ENCODE results near the gene LNX1. TPM values are rescaled to one million over a fixed set of nuclear protein-coding genes. Genes with fewer than 3 reads are reported as not detected.

LNX1 gene
- 10 to 100 TPM; 14.4 to 18.4 (median 14.6) TPM for polyA plus RNA-seq (ENCODE audit: insufficient read length in 3 of 3)
- long read RNA-seq, donor 1, partial matches to known transcripts: 34 of 35 reads
- long read RNA-seq, donor 1, other reads (novel, unspliced or antisense): 0 of 35 reads
- long read RNA-seq, donor 2, partial matches to known transcripts: 0 of 4 reads
- long read RNA-seq, donor 2, other reads (novel, unspliced or antisense): 0 of 4 reads
- long read RNA-seq, donor 3, partial matches to known transcripts: 0 of 1 reads
- long read RNA-seq, donor 3, other reads (novel, unspliced or antisense): 0 of 1 reads
- long read RNA-seq, donor 4, partial matches to known transcripts: 0 of 2 reads
- long read RNA-seq, donor 4, other reads (novel, unspliced or antisense): 0 of 2 reads
- long read RNA-seq, donor 5, partial matches to known transcripts: 0 of 3 reads
- long read RNA-seq, donor 5, other reads (novel, unspliced or antisense): 0 of 3 reads
- long read RNA-seq, donor 6, partial matches to known transcripts: 0 of 2 reads
- long read RNA-seq, donor 6, other reads (novel, unspliced or antisense): 0 of 2 reads
- long read RNA-seq, donor 7, partial matches to known transcripts: 106 of 116 reads
- long read RNA-seq, donor 7, other reads (novel, unspliced or antisense): 8 of 116 reads
- long read RNA-seq, donor 8, partial matches to known transcripts: 11 of 12 reads
- long read RNA-seq, donor 8, other reads (novel, unspliced or antisense): 0 of 12 reads
- long read RNA-seq, donor 9, partial matches to known transcripts: 0 of 8 reads
- long read RNA-seq, donor 9, other reads (novel, unspliced or antisense): 5 of 8 reads
- long read RNA-seq, donor 10, partial matches to known transcripts: 0 of 2 reads
- long read RNA-seq, donor 10, other reads (novel, unspliced or antisense): 0 of 2 reads
- long read RNA-seq, donor 11, partial matches to known transcripts: 6 of 8 reads
- long read RNA-seq, donor 11, other reads (novel, unspliced or antisense): 0 of 8 reads
- long read RNA-seq, donor 12, transcript LNX1-201 (11 exons, 2,953 nt): major isoform, 7 of 76 reads
- long read RNA-seq, donor 12, partial matches to known transcripts: 53 of 76 reads
- long read RNA-seq, donor 12, other reads (novel, unspliced or antisense): 16 of 76 reads
- long read RNA-seq, donor 13, partial matches to known transcripts: 16 of 27 reads
- long read RNA-seq, donor 13, other reads (novel, unspliced or antisense): 9 of 27 reads
- long read RNA-seq, donor 14, partial matches to known transcripts: 0 of 3 reads
- long read RNA-seq, donor 14, other reads (novel, unspliced or antisense): 0 of 3 reads
- long read RNA-seq, donor 15, partial matches to known transcripts: 0 of 2 reads
- long read RNA-seq, donor 15, other reads (novel, unspliced or antisense): 0 of 2 reads
- long read RNA-seq, donor 16, partial matches to known transcripts: 0 of 4 reads
- long read RNA-seq, donor 16, other reads (novel, unspliced or antisense): 0 of 4 reads

DNA sequence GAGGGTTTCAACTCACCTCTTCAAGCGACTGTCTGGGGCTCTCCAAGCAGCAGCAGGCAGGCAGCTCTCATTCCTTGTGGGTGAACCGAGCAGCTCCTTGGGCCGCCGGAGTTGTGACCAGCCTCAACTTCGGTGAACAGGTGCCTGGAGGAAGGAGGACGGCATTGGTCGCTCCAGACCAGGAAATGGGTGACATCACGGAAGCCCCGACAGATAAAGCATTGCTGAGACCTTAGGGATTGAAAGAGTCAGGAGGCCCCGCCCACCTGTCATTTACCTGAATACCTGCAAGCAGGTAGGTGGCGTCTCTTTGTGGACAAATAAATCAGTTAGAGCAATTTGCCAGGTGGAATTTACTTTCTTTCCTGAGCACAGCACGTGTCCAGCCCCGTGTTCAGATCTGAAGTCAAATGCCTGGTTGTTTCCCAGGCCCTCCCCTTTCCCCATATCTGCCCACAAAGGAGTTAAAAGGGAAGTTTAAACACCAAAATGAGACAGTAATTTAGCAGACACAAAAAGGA lies at the start of gene LNX1:
Gene LNX1 (minus strand): TSS at position 115 of the 521 bp plus-strand sequence. CDS start 17,484 bp downstream, outside the sequence.
- DNase-seq: peak; percentile 69

DNA sequence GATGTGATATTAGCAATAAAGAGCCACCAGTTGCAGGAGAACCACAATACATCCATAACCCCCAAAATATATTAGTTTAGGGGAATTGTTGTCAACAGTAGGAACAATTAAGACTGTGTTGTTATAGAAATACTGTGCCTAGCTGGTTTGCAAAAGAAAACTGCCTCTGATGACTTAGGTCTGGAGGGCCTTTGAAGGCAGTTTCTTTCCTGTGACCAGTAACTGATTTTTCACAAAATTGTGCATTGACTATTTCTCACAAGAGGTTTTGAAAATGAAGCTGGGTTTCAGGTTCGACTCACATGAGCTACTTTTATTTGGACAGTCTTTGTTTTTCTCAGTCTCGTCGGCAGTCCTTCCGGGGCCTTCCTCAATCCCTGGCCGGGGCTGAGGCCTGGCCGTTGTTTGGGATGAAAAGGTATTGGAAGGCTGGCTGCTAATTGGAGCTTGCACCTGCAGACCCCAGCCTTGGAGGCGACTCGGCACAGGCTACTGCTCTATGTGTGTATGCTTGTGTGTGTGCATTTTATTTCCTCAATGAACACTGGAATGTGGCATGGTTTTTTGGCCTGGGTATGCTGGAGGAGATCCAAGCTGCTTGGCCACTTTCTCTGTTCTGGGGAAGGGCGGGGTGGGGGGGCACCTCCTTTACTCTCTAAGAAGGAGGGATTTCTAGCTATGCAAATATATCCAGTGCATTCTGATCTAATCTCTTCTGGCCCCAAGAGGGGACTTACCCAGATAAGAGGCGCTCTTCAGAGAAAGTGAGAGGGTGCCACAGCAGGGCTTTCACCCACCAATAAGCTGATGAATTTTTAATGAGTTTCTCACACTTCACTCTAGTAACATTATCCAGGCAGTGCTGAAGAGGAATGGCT lies 49.5 kb upstream of the LNX1 start:
- no peak for DNase-seq

DNA sequence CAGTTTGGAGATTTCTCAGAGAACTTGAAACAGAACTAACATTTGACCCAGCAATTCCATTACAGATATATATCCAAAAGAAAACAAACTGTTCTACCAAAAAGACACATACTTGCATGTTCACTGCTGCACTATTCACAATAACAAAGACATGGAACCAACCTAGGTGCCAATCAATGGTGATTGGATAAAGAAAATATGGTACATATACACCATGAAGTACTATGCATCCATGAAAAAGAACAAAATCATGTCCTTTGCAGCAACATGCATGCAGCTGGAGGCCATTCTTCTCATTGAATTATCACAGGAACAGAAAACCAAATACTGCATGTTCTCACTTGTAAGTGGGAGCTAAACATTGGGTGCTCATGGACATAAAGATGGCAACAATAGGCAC lies 47.6 kb upstream of the LNX1 start:
- no peak for DNase-seq

DNA sequence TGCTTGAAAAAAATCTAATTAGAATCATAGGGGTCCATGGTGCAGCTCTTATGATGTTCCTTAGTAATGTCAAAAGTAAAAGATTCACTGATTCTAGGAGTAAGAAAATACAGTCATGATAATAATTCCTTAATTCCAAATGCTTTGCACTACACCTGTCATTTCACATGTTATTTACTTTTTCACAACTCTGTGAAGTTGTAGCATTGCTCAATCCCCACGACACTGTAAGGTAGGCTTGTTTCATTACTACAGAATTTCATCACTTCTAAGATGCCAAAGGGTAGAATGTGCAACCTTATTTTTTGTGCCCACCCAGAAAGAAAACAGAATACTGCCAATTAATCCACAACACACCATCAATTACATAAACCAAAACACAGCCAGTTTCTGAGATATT lies 46.1 kb upstream of the LNX1 start:
- DNase-seq: no peak

DNA sequence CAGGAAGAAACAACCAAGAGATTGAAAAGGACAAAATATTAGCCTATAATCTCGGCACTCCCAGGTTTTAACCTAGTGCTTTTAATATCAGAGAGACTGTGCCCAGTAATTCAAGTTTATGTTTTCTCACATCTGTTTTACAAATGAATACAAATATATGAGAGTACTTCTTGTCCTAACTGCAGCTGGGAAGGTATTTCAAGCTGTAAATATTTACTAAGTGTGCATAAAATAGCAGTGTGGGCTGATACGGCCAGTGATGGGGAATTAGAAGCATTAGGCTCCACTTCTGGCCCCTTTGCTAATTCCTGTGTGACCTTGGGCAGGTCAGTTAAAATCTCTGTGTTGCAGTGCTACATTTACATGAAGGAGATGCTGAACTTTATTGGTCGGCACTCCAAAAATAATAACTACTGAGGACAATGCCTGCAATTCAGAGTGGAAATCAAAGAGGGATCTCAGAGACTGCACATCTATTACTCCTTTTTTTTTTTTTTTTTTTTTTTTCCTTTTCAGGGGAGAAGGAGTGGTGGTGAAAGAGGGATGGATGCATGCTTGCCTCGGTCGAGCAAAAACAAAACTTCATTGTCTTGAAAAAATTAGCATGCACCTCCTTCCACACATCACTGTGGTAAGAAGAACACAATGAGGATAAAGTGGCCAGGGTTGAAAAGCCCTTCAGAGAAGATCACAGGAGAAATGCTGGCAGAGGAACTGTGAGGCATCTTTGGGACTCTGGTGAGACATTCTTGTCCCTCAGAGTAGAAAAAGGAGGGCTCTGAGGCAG lies 44.6 kb upstream of the LNX1 start:
- DNase-seq: no peak

DNA sequence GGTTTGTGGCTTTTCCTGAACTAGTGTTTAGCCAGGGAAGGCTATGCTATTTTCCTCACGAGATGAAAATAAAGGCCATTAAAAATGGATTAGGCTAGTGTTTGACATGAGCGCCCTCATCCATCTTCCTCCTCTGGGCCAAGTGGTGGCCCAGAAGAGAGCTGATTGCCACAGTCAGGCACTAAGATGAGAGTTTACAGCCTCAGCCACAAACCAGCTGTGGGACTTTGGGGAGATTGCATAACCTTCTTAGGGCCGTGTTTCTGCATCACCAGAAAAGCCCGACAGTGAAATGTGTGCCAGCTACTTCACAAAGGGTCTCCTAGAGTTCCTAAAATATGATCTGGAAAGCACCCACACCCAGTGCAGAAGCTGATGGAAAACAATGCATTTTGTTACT lies 42.3 kb upstream of the LNX1 start:
- no peak for DNase-seq

DNA sequence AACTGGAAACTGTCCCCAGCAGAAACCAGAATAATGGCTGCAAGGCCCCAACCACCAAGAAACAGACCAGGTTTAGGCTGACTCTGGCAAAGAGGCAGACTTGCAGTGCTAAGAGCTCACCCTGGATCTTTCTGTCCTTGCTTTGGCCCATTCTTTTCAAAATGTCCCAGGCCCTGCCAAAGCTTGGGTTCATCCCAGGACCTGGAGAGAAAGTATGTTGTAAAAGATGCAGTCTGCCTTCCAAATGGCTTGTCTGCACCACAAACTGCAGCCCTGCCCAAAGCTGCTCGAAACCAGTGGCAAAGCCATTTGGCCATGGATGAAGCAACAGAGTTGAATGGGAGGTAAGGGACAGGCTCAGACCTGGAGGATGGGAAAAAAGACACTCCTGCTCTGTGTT lies 38.0 kb upstream of the LNX1 start:
- DNase-seq: no peak

DNA sequence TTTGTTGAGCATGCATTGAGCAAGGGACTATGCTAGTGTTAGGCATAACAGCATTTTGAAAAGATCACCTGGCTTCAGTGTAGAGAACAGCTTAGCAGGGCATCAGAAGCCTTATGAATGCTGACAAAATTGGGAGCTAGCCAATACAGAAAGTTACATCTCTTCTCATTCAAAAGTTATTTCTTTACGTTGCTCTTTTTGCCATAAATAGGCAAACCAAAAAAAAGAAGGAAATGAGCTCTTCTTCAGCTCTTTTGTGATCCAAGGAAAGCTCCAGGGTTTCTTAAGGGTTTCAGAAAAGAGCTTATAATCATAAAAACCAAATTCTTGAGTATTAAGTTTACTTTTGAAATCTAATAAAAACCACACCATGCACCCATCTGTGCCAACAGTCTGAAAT lies 35.2 kb upstream of the LNX1 start:
- no peak for DNase-seq

DNA sequence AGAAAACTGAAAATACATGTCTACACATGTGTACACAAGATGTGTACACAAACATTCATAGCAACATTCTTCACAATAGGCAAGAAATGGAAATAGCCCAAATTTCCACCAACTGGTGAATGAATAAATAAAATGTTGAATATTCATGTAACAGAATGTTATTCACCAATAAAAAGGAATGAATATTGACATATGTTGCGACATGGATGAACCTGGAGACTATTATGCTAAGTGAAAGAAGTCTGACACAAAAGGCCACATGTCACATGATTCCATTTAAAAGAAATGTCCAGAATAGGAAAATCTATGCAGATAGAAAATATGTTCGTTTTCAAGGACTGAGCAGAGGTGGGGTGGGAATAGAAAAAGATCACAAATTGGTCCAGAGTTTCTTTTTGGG lies 34.6 kb upstream of the LNX1 start:
- DNase-seq: no peak

DNA sequence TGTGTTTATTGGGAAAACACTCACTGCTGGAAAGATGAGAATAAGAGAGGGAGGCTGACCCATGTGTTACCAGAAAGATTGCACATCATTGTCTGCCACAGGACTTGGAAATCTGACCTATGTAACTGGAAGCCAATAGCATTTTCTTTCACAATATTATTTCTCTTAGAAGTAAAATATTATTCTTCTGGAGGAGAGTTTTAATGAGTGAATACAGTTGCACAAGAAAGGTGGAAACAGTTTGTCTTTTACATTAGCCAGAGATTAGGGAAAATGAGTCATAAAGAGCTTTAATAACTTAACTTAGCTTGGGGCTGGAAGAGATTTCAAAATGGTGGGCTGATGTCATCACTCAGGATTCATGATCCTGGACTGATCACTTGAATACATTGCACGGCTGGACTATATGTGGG lies 31.5 kb upstream of the LNX1 start:
- DNase-seq: no peak

DNA sequence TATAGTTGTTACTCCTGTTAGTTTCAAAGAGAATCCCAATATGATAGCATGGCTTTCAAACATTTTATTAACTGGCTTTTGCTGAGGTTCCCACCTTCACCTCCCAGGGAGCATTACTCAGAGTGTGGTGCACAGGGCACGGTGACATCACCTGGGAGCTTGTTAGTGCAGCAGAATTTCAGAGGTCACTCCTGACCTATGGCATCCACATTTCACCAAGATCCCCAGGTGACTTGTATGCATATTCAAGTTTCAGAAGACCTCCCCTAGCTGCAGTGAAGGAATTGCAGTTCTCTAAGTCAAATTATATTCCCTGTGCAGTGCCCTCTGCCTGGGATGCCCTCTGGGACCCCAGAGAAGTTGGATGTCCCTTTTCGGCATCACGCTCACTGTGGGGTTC lies 29.7 kb upstream of the LNX1 start:
- no peak for DNase-seq

DNA sequence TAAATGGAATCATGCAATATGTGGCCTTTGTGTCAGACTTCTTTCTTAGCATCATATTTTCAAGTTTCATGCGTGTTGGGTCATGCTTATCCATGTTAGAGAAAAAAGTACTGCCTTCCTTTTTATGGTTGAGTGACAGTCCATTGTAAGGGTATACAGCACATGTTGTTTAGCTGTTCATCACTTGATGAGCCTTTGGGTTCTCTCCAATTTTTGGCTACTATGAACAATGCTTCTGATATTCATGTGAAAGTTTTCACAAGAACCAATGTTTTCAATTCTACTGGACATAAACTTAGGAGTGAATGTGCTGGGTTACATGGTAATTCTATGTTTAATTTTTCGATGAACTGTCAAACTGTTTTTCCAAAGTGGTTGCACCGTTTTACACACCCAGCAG lies 28.1 kb upstream of the LNX1 start:
- DNase-seq: no peak

DNA sequence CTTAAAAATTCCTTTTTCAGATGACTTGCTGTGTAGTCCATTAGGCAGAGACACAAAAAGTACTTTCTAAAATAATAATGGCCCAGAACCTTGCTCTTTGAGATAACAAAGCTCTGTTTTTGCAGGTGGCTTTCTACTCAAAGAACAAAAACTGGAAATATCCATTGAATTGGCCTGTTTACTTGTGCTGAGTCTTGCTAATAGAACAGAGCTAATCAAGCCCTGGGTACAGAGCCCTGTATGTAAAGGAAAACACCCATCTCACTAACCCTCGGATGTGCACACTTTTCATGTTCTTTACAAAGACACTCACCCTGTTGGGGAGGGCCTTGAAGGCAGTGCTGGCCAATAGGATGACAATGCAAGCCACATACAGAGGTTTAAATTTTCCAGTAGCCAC lies 27.0 kb upstream of the LNX1 start:
- no peak for DNase-seq

DNA sequence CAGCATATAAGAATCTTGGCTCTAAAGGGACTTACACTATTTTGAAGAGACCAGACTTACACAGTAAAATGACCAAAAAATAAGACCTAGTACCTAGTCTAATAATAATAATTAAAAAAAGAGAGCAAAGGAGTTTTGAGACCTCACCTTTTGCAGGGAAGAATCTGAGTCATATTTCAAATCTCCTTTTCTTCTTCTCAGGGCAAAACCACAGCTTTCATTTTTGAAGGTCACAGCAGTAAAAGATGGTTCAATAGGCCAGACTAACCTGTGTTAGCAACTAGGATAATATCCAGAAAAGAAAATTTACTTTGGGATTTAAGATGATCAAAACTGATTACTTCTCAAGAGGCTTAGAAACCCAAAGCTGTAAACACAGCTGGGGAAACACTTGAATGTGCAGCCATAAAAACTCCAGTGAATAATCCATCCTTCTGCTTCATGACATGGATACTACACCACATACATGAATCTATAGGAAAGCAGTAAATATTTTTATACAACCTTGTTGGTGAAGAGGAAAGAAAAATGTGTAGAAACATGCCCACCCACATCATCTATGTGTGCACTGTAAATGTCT lies 25.9 kb upstream of the LNX1 start:
- no peak for DNase-seq

DNA sequence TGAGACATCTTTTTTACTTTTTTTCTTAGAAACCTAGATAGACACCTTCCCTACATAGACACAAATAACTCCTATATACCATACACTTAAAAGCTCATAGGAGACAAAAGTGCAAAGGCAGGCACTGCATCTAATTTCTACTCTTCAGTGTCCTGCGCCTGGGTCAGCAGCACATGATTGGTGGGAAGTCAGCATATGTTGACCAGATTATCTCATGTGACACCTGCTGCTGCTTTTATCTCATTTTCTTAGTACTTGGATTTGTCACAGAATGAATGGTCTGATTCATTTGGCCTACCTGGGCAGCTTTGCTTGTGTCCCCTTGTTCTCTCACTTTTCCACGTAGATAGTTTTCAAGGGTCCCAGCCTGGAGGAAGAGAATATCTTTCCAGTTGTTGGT lies 24.9 kb upstream of the LNX1 start:
- DNase-seq: no peak

DNA sequence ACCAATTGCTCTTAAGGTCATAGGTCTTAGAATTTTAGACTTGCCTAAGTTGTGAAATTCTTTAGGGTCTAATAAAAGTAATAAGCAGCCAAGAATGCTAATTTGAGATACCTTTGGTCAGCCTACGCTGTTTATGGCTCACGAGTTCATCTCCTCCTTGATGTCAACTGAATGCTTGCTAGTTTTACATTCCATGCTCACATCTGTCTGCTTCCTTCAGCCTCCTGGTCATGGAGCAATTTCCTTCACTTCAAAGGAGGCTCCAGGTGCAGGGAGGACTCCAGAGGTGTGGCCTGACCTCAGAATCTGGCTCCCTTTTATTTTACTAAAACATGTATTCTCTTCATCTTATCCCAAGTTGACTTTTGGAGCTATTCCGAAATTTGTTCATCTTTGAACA lies 23.3 kb upstream of the LNX1 start:
- no peak for DNase-seq

DNA sequence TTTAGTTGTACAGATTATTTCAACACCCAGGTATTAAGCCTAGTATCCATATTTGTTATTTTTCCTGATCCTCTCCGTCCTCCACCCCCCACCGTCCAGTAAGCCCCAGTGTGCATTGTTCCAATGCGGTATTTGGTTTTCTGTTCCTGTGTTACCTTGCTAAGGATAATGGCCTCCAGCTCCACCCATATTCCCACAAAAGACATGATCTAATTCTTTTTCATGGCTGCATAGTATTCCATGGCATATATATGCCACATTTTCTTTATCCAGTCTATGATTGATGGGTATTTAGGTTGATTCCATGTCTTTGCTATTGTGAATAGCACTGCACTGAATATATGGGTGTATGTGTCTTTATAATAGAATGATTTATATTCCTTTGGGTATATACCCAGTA lies 22.1 kb upstream of the LNX1 start:
- DNase-seq: no peak

DNA sequence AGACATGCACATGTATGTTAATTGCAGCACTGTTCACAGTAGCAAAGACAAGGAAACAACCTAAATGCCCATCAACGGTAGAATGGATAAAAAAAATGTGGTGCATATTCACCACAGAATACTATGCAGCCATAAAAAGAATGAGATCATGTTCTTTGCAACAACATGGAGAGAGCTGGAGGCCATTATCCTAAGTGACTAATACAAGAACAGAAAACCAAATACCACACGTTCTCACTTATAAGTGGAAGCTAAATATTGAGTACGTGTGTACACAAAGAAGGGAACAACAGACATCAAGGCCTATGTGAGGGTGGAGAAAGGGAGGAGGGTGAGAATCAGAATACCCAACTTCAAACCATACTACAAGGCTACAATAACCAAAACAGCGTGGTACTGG lies 17.4 kb upstream of the LNX1 start:
- no peak for DNase-seq

DNA sequence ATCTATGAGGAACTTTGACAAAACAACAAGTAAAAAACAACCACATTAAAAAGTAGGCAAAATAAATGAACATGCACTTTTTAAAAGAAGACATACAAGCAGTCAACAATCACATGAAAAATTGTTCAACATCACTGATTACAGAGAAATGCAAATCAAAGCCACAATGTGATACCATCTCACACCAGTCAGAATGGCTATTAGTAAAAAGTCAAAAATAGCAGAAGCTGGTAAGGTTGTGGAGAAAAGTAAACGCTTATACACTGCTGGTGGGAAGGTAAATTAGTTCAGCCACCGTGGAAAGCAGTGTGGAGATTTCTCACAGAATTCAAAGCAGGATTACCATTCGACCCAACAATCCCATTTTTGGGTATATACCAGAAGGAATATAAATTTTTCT lies 17.0 kb upstream of the LNX1 start:
- DNase-seq: no peak
